NOMO-1 treated with DMSO at 0.1 percent for 48 hours (cell line): ENCODE data around the gene TMC4.
A peak's percentile ranks its signal among the peaks of the same experiment; 100 is the strongest.
"Not testable (repeated sequence)": the region's sequence is repeated elsewhere in the genome, so short reads cannot be mapped to it uniquely, and the experiment has no call there.

Experiments
- DNase-seq: peaks from one replicate; lab custom pipeline; 2025; ENCODE audit not compliant: unreplicated experiment; lab: John Stamatoyannopoulos, UW

Gene TMC4, protein sequence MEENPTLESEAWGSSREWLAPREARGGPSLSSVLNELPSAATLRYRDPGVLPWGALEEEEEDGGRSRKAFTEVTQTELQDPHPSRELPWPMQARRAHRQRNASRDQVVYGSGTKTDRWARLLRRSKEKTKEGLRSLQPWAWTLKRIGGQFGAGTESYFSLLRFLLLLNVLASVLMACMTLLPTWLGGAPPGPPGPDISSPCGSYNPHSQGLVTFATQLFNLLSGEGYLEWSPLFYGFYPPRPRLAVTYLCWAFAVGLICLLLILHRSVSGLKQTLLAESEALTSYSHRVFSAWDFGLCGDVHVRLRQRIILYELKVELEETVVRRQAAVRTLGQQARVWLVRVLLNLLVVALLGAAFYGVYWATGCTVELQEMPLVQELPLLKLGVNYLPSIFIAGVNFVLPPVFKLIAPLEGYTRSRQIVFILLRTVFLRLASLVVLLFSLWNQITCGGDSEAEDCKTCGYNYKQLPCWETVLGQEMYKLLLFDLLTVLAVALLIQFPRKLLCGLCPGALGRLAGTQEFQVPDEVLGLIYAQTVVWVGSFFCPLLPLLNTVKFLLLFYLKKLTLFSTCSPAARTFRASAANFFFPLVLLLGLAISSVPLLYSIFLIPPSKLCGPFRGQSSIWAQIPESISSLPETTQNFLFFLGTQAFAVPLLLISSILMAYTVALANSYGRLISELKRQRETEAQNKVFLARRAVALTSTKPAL

DNA sequence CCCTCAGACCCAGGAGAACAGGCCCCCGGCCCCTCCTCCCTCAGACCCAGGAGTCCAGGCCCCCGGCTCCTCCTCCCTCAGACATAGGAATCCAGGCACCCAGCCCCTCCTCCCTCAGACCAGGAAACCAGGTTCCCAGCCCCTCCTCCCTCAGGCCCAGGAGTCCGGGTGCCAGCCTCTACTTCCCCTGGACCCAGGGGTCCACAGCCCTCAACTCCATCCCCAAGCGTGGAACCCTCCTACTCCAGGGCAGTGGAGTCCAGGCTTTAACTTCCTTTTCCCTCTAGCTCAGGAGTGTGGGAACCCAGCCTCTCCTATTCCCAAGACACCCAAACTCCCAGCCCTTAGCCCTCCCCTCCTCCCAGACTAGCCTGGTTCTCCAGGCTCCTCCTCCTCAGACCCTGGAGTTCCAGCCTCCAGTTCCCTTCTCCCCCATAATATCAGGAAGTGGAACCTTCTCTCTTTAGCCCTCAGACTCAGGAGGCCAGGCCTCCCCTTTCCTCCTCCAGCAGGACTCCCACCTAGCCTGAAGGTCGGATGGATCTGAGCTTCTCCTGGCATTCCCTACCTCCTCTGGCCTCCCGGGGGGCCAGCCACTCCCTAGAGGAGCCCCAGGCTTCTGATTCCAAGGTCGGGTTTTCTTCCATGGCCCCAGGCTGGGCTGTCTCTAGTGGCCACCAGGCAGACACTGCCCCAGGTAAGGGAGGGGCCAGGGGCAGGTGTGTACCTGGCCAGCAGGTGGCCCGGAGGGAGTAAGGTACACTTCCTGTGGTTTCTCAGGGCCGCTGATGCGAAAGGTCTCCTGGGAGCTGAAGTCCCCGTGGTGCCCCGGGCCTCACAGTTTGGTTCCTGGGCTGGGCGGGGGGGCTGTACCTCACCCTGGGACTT, at the start of gene TMC4:
TSS of gene TMC4 (minus strand) at position 690 of the 888 bp plus-strand sequence. CDS start at position 647, 43 bp downstream.
- DNase-seq, result peak; percentile 7

DNA sequence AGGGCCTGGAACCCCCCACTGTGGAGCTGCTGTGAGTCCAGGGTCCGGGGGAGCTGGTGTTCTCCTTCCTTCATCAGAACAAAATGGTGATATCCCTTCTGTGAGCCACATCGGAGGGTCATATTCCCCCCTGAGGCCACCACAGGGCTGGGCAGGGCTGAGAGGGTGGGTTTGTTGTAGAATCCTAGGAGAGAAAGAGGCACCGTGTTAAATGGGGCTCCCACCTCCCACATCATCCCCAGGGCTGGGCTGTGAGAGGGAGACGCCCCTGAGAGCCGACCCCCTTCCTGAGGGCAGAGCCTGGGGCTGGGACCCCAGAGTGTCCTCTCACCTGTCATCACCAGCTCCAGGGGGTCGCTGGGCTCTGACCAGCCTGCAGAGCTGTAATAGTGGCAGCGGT, 49.0 kb upstream of the TMC4 start:
- not testable (repeated sequence) for DNase-seq

DNA sequence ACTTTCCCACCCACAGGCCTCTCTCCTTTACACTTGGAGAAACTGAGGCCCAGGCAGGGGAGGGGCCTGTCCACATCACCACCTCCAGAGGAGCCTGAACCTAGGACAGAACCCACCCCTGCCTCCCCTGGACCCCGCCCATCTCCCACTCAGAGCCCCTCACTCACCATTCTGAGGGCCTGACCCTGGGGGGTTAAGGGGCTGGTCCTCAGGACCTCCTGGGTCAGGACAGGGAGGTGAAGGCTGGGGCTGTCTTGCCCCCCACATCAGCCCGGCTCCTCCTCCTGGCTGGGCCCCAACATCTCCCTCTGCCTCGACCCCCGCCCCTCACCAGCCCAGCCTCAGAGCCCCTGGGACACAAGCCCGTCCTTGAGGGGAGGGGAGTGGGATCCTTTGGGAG, 46.7 kb upstream of the TMC4 start:
- DNase-seq, result not testable (repeated sequence)

- no peak for DNase-seq
These were observed 46.2 kb upstream of the TMC4 start for GRCh38 chr19:54218960-54219661.

DNA sequence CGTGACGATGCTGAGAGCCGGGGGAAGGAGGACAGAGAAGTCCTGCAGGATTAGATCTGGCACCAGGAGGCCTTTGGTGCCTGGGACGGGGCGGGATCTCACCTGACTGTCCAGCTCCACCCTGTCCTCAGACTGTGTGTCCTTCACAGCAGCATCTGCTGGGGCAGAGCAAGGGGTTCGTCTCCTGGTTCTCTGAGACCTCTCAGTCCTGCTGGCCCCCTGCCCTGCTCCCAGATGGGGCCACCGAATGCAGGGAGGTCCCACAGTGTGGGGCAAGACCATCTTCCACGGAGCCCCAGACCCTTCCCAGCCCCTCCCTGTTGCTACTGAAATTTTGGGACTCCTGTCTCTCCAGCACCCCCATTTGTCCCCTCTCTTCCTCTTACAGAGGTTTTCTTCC, 45.3 kb upstream of the TMC4 start:
- DNase-seq, result no peak

- DNase-seq, result not testable (repeated sequence)
These were observed 44.7 kb upstream of the TMC4 start for GRCh38 chr19:54217517-54218247.

DNA sequence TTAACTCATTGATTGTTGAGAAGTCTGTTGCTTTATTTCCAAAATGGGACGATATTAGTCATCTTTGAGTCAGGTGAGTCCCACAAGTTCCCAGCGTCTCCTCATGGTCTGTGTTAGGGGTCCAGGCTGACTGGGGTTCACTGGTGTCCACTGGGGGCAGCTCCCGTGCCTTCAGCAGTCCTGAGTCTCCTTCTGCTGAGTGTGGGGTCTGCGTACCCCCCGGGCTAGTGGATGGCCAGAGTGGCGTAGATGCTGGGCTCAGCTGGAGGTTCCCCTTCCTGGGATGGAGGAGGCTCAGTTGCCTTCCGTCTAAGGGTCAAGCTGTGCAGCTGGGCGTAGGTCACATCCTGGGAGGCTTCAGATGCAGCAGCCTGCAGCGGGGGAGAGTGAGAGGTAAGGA, 43.9 kb upstream of the TMC4 start:
- DNase-seq, result no peak

DNA sequence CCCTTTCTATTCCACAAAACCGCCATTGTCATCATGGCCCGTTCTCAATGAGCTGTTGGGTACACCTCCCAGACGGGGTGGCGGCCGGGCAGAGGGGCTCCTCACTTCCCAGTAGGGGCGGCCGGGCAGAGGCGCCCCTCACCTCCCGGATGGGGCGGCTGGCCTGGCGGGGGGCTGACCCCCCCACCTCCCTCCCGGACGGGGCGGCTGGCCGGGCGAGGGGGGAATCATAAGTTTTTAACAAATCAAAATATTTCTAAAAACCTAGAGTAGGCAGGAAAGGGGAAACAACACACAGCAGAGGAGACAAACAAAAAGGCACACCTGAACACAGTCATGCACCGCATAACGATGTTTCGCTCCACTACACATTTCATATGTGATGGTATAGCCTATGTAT, 41.8 kb upstream of the TMC4 start:
- DNase-seq, result not testable (repeated sequence)

- DNase-seq, result not testable (repeated sequence)
These were observed 41.3 kb upstream of the TMC4 start for GRCh38 chr19:54214217-54214616.

GRCh38 chr19:54211235-54211634, 38.3 kb upstream of the TMC4 start:
- DNase-seq, result no peak

DNA sequence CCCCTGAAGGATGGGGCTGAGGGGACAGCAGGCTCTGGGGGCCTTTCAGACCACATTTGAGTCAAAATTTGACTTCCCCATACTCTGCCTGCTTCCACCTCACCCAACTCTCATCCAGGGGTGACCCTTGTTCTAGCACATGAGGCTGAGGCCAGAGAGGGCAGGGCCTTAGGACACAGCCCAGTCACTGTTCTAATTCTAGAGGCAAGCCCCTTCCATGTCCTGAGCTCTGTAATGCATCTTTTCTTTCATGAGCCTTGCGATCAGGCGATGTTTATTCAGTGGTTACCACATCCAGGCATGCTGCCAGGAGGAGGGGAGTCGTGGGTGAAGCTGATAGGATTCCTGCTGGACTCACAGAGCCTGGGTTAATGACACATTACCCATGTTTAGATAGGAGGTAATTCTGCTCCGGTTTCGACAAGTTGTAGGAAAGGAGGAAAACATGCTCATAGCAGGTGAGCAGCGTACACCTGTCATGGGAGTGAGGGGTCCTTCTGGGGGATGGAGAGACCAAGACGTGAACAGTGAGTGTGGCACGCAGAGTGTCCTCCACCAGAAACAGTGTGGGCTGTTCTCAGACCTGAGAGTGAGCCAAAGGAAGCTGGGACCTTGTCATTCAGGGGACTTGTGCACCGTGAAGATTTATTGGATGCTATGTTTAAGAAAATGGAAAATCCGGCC, 37.0 kb upstream of the TMC4 start:
- peak; percentile 38 for DNase-seq

DNA sequence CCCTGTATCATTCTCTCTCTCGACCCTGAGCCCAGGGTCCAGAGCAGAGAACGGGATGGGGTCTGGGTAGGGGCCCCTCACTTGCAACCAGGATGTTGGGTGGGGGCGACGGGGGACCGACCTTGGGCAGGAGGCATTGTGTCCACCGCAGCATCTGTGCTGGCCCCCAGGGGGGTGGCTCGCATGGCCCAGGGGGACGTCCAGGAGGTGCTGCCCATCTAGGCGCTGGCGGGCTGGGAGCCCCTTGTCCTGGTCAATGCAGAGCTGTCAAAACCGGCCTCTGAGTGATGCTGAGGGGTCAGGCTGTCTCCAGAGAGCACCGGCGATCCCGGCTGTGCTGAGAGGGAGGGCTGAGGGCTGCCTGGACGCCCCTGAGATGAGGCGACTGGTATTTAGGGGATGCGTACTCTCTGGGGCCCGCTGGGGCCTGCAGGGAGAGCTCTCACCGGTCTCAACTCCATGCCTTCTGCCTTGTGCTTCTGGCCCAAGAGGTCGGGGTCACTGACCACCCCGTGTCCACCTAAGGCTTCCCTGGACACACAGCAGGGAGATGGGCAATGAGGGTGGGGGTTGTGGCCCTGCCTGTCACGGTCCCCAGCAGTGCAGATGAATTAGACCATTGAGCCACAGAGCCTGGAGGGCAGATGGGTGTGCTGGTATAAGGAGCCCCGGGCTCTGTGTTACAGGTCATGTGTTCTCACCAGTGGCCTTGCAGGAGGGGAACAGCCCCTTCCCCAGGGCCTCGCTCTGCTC, 36.3 kb upstream of the TMC4 start:
- DNase-seq, result no peak

GRCh38 chr19:54208784-54209057, 35.8 kb upstream of the TMC4 start:
- DNase-seq, result no peak

DNA sequence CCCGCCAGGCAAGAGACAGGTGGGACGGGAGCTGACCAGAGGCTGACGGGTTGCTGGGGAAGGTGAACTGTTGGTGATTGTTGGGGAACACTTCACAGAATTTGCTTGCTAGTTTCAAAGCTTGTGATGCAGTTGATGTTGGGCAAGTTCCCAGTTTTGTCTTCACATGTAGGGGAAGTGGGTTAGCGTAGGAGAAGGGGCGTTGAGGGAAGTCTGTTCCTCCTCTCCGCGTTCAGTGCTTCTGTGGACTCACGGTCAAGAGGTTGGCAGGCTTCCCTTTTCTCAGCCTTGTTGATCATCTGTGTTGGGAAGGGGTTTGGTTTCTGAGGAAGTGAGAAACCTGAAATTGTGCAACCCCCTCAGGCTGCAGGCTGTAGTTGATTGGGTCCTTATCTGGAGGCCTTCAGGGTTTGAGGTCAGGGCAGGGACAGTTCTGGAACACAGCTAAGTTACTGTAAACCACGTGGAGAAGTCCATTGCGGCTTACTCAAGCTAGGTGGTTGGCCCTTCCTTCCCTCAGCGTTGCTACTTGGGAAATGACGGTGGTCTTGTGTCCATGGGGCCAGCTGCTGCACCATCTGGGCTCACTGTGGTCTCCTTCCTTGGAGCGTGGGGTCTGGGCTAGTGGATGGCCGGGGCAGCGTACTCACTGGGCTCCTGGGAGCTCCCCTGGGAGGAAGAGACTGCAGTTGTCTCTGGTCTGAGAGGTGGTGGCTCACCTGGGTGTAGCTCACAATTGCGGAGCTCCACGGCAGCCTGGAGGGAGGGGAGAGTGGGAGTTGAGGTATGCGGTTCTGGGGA, 35.2 kb upstream of the TMC4 start:
- DNase-seq, result peak; percentile 100

DNA sequence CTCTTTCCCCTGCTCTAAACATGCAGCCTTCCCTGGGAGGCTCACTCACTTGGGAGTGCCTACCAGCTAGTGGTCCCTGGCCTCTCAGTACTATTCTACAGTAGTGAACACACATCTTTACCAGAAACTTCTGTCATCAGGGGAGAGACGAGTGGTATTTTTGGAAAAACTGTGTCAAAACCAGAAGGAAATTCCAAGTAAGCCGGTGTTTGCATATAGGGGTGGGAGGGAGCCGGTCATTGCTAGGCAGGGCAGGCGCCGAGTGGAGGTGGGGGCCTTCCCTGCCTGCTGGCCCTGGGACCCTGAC, 34.7 kb upstream of the TMC4 start:
- no peak for DNase-seq

GRCh38 chr19:54207193-54207592, 34.2 kb upstream of the TMC4 start:
- DNase-seq, result not testable (repeated sequence)

DNA sequence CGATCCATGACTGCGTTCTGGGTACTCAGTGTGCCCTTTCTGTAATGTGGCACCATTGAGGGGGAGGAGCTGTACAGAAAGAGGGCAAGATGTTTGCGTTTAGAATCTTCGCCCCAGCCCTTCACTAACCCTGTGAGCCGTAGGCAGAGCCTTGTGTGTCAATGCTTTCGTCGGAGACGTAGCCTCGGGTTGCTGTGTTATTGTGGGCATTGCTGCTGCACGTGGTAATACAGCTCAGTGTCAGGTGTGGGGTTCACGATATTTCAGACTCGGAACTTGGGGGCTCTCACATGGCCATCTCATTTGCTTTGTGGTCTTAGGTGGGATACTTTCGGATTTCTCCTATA, 33.8 kb upstream of the TMC4 start:
- no peak for DNase-seq

- DNase-seq, result no peak
These were observed 33.3 kb upstream of the TMC4 start for GRCh38 chr19:54206030-54206830.
